ENCODE measurements around the gene ARL15. TPM values are rescaled to one million over a fixed set of nuclear protein-coding genes. Genes with fewer than 3 reads are reported as not detected.

The ARL15 gene
- total and polyA plus RNA-seq, 4 donors, result 5.0 to 24.8 (median 13.3) TPM

- no peak for DNase-seq (ENCODE audit: low spot score)
- no peak overlapping the region for H3K9ac ChIP-seq (ENCODE audit: low read depth in 1 of 2, low read length in 2 of 2)
These were observed 214.4 kb downstream of the ARL15 start for GRCh38 chr5:54095969-54096368.

DNA sequence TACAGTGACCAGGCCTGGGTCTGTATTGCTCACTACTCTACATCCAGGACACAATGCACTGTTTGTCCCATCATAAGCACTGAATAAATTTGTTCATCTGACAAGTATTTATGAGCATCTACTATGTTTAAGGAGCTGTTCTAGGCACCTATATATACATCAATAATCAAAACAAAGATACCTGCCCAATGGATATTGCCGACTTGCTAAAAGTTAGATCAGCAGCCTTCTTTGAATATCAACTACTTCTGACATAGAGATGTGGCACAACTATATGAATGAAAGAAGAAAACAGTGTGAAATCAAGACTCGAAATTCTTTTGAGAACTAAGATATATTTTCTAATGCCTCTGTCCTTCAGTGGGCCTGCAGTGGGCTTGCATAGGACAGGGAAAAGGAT, 215.7 kb downstream of the ARL15 start:
- no peaks in the 10 kb centered on the region for H3K27me3 ChIP-seq (ENCODE audit: control insufficient read depth in 4 of 4, insufficient read depth in 4 of 4, low read length in 3 of 4)
- DNase-seq (ENCODE audit: low spot score), result no peak
- H3K4me1 ChIP-seq (ENCODE audit: control insufficient read depth in 4 of 4, insufficient read depth in 4 of 4, low read length in 3 of 4), result no peaks in the 10 kb centered on the region
- TF ChIP-seq GABPA (IDR thresholded peaks at IDR 0.05 in 1 of 2, conservative IDR thresholded peaks at IDR 0.05 in 1 of 2) (no peak), RXRA (IDR thresholded peaks at IDR 0.05) (no peak), JUND (IDR thresholded peaks at IDR 0.05) (no peak), EGR1 (IDR thresholded peaks at IDR 0.05; ENCODE audit: low read depth in 2 of 2) (no peak), HNF4G (IDR thresholded peaks at IDR 0.05) (no peak), TAF1 (conservative IDR thresholded peaks at IDR 0.05) (no peak), YY1 (IDR thresholded peaks at IDR 0.05) (no peak), HNF4A (conservative IDR thresholded peaks at IDR 0.05) (no peak), NR2F2 (IDR thresholded peaks at IDR 0.05) (no peak), ZBTB33 (IDR thresholded peaks at IDR 0.05) (no peak)
- TF ChIP-seq, protein P1, sequence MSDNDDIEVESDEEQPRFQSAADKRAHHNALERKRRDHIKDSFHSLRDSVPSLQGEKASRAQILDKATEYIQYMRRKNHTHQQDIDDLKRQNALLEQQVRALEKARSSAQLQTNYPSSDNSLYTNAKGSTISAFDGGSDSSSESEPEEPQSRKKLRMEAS (IDR thresholded peaks at IDR 0.05), result no peak
- TF ChIP-seq, protein P2, sequence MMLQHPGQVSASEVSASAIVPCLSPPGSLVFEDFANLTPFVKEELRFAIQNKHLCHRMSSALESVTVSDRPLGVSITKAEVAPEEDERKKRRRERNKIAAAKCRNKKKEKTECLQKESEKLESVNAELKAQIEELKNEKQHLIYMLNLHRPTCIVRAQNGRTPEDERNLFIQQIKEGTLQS (IDR thresholded peaks at IDR 0.05), result no peak
- no peaks in the 10 kb centered on the region for H3K9me3 ChIP-seq (ENCODE audit: control insufficient read depth in 4 of 4, low read length in 3 of 4)
- H3K27ac ChIP-seq (ENCODE audit: low read depth in 1 of 2, low read length in 2 of 2), result no peak overlapping the region
- no peak overlapping the region for H3K4me3 ChIP-seq (ENCODE audit: low read depth in 1 of 3, low read length in 3 of 3)
- 95% methylated on average over 2 of the region's 2 CpGs for WGBS
- no peak overlapping the region for H3K9ac ChIP-seq (ENCODE audit: low read depth in 1 of 2, low read length in 2 of 2)
- no peaks in the 10 kb centered on the region for H3K36me3 ChIP-seq (ENCODE audit: control insufficient read depth in 4 of 4, insufficient read depth in 3 of 4, low read depth in 1 of 4, low read length in 3 of 4)

More at GRCh38 chr5:54095969-54096368, 214.4 kb downstream of the ARL15 start:
- TF ChIP-seq HNF4A (conservative IDR thresholded peaks at IDR 0.05), result peak; percentile 32 to 36
- TF ChIP-seq, protein P1 (IDR thresholded peaks at IDR 0.05), result no peak
- Histone ChIP-seq H3K27me3 (ENCODE audit: control insufficient read depth in 4 of 4, insufficient read depth in 4 of 4, low read length in 3 of 4) (no peaks in the 10 kb centered on the region), H3K4me3 (ENCODE audit: low read depth in 1 of 3, low read length in 3 of 3) (no peak overlapping the region), H3K27ac (ENCODE audit: low read depth in 1 of 2, low read length in 2 of 2) (no peak overlapping the region), H3K4me1 (ENCODE audit: control insufficient read depth in 4 of 4, insufficient read depth in 4 of 4, low read length in 3 of 4) (no peaks in the 10 kb centered on the region), H3K36me3 (ENCODE audit: control insufficient read depth in 4 of 4, insufficient read depth in 3 of 4, low read depth in 1 of 4, low read length in 3 of 4) (no peaks in the 10 kb centered on the region), H3K9me3 (ENCODE audit: control insufficient read depth in 4 of 4, low read length in 3 of 4) (no peaks in the 10 kb centered on the region)

GRCh38 chr5:54093861-54094260, 216.5 kb downstream of the ARL15 start:
- Histone ChIP-seq H3K9ac (ENCODE audit: low read depth in 1 of 2, low read length in 2 of 2) (no peak overlapping the region), H3K27me3 (ENCODE audit: control insufficient read depth in 4 of 4, insufficient read depth in 4 of 4, low read length in 3 of 4) (no peaks in the 10 kb centered on the region), H3K9me3 (ENCODE audit: control insufficient read depth in 4 of 4, low read length in 3 of 4) (no peaks in the 10 kb centered on the region), H3K4me3 (ENCODE audit: low read depth in 1 of 3, low read length in 3 of 3) (no peak overlapping the region), H3K36me3 (ENCODE audit: control insufficient read depth in 4 of 4, insufficient read depth in 3 of 4, low read depth in 1 of 4, low read length in 3 of 4) (no peaks in the 10 kb centered on the region), H3K27ac (ENCODE audit: low read depth in 1 of 2, low read length in 2 of 2) (no peak overlapping the region), H3K4me1 (ENCODE audit: control insufficient read depth in 4 of 4, insufficient read depth in 4 of 4, low read length in 3 of 4) (no peaks in the 10 kb centered on the region)
- 97% methylated on average over 2 of the region's 2 CpGs for WGBS
- TF ChIP-seq HNF4G (IDR thresholded peaks at IDR 0.05) (no peak), SP1 (IDR thresholded peaks at IDR 0.05) (no peak), FOXA2 (IDR thresholded peaks at IDR 0.05) (no peak), HNF4A (conservative IDR thresholded peaks at IDR 0.05) (no peak), YY1 (IDR thresholded peaks at IDR 0.05) (no peak), CTCF (IDR thresholded peaks at IDR 0.05; ENCODE audit: low read depth, low read length, missing input control) (no peak), JUND (IDR thresholded peaks at IDR 0.05) (no peak), ZBTB33 (IDR thresholded peaks at IDR 0.05) (no peak), NR2F2 (IDR thresholded peaks at IDR 0.05) (no peak), TAF1 (conservative IDR thresholded peaks at IDR 0.05) (no peak)
- TF ChIP-seq, protein P3, sequence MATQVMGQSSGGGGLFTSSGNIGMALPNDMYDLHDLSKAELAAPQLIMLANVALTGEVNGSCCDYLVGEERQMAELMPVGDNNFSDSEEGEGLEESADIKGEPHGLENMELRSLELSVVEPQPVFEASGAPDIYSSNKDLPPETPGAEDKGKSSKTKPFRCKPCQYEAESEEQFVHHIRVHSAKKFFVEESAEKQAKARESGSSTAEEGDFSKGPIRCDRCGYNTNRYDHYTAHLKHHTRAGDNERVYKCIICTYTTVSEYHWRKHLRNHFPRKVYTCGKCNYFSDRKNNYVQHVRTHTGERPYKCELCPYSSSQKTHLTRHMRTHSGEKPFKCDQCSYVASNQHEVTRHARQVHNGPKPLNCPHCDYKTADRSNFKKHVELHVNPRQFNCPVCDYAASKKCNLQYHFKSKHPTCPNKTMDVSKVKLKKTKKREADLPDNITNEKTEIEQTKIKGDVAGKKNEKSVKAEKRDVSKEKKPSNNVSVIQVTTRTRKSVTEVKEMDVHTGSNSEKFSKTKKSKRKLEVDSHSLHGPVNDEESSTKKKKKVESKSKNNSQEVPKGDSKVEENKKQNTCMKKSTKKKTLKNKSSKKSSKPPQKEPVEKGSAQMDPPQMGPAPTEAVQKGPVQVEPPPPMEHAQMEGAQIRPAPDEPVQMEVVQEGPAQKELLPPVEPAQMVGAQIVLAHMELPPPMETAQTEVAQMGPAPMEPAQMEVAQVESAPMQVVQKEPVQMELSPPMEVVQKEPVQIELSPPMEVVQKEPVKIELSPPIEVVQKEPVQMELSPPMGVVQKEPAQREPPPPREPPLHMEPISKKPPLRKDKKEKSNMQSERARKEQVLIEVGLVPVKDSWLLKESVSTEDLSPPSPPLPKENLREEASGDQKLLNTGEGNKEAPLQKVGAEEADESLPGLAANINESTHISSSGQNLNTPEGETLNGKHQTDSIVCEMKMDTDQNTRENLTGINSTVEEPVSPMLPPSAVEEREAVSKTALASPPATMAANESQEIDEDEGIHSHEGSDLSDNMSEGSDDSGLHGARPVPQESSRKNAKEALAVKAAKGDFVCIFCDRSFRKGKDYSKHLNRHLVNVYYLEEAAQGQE (IDR thresholded peaks at IDR 0.05), result no peak
- DNase-seq (ENCODE audit: low spot score), result no peak

All from liver (tissue), 9 donors.